ENCODE measurements around the gene DIAPH1.

Gene DIAPH1

DNA sequence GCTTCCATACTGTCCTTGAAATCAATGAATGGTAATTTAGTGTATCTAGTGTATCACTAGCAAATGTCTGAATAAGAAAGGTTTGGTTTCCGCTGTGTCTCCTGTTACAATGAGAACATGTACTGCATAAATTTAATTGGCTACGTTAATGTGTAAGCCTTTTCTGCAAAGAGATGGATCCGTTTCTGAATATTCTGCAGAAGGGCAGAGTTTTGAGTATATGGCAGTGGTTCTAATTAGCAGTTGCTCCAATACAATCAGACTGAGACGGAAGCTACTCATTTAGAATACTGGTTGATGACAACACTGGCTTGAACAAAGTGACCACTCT is 134.5 kb downstream of the DIAPH1 start:
- CTCF ChIA-PET: interaction anchor here (0.7 to 6.7 kb wide), 8 partner anchors 24 to 134 kb away, joined by 3 to 47 read pairs (median 5); partner anchors contain the start of genes DIAPH1, PCDHGA11 and PCDHGB1

DNA sequence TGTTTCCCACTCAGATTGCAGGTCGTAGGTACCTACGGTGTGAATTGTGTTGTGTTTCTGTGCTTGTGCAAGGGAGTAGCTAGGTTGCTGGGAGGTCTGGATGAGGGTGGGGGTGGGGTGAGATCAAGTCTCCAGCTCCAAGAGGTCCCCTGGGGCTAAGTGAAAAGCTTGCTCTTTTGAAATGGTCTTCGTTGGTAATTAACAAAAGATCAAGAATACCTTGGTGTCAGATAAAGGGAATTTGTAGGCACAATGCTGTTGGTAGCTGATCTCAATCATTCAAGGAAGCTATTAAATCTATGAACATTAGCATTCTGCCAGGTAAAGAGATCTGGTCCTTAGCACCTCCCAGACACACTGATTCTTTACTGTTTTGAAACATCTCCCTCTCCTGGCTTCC is 134.9 kb downstream of the DIAPH1 start:
- CTCF ChIA-PET: interaction anchor here (0.7 to 6.7 kb wide), 11 partner anchors 24 to 135 kb away, joined by 3 to 47 read pairs (median 4); partner anchors contain the start of genes DIAPH1, PCDHGA11, PCDHGA12 and PCDHGB1
- H3K4me3 ChIP-seq (ENCODE audit: low read depth, low read length): no peak overlapping the region

More for the DNA sequence above, 134.5 kb downstream of the DIAPH1 start:
- H3K36me3 ChIP-seq (ENCODE audit: control insufficient read depth in 2 of 2, insufficient read depth in 1 of 2, low read length in 2 of 2): no peaks in the 10 kb centered on the region
- H3K4me3 ChIP-seq (ENCODE audit: low read depth, low read length): peak overlapping the region; percentile 40
- POLR2A ChIA-PET: interaction anchor here (1.2 kb wide), 1 partner anchor 9 kb away, joined by 6 read pairs; no protein-coding TSS in a partner anchor
- H3K9me3 ChIP-seq (ENCODE audit: control insufficient read depth, insufficient read depth, low read depth, low read length): no peaks in the 10 kb centered on the region
- H3K27ac ChIP-seq (ENCODE audit: extremely low read depth, low read depth, low read length): no peak overlapping the region
- TF ChIP-seq ZNF624 (tag by site-specific recombination; IDR thresholded peaks at IDR 0.05) (no peak), ZNF768 (tag by site-specific recombination; IDR thresholded peaks at IDR 0.05) (no peak)
- H3K4me1 ChIP-seq (ENCODE audit: control insufficient read depth, insufficient read depth, low read length): peaks cover 9% of the 10 kb centered on the region

DNA sequence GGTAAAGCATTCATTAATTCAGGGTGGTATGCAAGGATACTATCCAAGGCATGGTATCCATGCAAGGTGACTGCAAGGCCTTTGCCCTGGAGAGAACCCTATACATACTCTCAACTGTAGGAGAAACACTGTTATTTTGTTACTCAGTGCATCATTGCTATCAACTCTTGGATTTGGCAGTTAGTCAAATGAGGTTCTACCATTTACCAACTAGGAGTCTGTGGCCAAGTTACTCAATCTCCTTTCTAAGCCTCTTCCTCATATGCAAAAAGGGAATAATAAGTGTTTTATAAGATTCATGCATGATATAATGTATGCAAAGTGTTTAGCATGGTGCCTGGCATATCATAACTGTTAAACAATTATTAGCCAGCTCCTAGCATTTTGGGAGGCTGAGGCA is 139.0 kb downstream of the DIAPH1 start:
- Histone ChIP-seq H3K4me1 (ENCODE audit: control insufficient read depth, insufficient read depth, low read length) (peaks cover 14% of the 10 kb centered on the region), H3K9me3 (ENCODE audit: control insufficient read depth, insufficient read depth, low read depth, low read length) (no peaks in the 10 kb centered on the region), H3K4me3 (ENCODE audit: low read depth, low read length) (no peak overlapping the region), H3K36me3 (ENCODE audit: control insufficient read depth in 2 of 2, insufficient read depth in 1 of 2, low read length in 2 of 2) (no peaks in the 10 kb centered on the region), H3K27ac (ENCODE audit: extremely low read depth, low read depth, low read length) (no peak overlapping the region)
- POLR2A ChIA-PET: no interaction called here
- CTCF ChIA-PET: interaction anchor here (0.6 to 0.8 kb wide), 2 partner anchors 59 to 1652 kb away, joined by 4 read pairs; partner anchors contain the start of gene PCDHGA11
- TF ChIP-seq ZNF335 (tag by site-specific recombination; conservative IDR thresholded peaks at IDR 0.05) (no peak), ZNF776 (tag by site-specific recombination; IDR thresholded peaks at IDR 0.05; ENCODE audit: borderline replicate concordance) (no peak), ZNF423 (tag by site-specific recombination; IDR thresholded peaks at IDR 0.05) (no peak), SCRT1 (tag by site-specific recombination; IDR thresholded peaks at IDR 0.05; ENCODE audit: borderline replicate concordance) (no peak), ZNF341 (tag by site-specific recombination; IDR thresholded peaks at IDR 0.05; ENCODE audit: low read depth) (no peak), ZNF140 (tag by site-specific recombination; IDR thresholded peaks at IDR 0.05) (no peak)
- TF ChIP-seq, protein P1, sequence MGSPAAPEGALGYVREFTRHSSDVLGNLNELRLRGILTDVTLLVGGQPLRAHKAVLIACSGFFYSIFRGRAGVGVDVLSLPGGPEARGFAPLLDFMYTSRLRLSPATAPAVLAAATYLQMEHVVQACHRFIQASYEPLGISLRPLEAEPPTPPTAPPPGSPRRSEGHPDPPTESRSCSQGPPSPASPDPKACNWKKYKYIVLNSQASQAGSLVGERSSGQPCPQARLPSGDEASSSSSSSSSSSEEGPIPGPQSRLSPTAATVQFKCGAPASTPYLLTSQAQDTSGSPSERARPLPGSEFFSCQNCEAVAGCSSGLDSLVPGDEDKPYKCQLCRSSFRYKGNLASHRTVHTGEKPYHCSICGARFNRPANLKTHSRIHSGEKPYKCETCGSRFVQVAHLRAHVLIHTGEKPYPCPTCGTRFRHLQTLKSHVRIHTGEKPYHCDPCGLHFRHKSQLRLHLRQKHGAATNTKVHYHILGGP (tag by site-specific recombination; IDR thresholded peaks at IDR 0.05): no peak
- TF ChIP-seq, protein P2, sequence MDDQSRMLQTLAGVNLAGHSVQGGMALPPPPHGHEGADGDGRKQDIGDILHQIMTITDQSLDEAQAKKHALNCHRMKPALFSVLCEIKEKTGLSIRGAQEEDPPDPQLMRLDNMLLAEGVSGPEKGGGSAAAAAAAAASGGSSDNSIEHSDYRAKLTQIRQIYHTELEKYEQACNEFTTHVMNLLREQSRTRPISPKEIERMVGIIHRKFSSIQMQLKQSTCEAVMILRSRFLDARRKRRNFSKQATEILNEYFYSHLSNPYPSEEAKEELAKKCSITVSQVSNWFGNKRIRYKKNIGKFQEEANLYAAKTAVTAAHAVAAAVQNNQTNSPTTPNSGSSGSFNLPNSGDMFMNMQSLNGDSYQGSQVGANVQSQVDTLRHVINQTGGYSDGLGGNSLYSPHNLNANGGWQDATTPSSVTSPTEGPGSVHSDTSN (CRISPR knock-in tag; IDR thresholded peaks at IDR 0.05): no peak
- TF ChIP-seq, protein P3, sequence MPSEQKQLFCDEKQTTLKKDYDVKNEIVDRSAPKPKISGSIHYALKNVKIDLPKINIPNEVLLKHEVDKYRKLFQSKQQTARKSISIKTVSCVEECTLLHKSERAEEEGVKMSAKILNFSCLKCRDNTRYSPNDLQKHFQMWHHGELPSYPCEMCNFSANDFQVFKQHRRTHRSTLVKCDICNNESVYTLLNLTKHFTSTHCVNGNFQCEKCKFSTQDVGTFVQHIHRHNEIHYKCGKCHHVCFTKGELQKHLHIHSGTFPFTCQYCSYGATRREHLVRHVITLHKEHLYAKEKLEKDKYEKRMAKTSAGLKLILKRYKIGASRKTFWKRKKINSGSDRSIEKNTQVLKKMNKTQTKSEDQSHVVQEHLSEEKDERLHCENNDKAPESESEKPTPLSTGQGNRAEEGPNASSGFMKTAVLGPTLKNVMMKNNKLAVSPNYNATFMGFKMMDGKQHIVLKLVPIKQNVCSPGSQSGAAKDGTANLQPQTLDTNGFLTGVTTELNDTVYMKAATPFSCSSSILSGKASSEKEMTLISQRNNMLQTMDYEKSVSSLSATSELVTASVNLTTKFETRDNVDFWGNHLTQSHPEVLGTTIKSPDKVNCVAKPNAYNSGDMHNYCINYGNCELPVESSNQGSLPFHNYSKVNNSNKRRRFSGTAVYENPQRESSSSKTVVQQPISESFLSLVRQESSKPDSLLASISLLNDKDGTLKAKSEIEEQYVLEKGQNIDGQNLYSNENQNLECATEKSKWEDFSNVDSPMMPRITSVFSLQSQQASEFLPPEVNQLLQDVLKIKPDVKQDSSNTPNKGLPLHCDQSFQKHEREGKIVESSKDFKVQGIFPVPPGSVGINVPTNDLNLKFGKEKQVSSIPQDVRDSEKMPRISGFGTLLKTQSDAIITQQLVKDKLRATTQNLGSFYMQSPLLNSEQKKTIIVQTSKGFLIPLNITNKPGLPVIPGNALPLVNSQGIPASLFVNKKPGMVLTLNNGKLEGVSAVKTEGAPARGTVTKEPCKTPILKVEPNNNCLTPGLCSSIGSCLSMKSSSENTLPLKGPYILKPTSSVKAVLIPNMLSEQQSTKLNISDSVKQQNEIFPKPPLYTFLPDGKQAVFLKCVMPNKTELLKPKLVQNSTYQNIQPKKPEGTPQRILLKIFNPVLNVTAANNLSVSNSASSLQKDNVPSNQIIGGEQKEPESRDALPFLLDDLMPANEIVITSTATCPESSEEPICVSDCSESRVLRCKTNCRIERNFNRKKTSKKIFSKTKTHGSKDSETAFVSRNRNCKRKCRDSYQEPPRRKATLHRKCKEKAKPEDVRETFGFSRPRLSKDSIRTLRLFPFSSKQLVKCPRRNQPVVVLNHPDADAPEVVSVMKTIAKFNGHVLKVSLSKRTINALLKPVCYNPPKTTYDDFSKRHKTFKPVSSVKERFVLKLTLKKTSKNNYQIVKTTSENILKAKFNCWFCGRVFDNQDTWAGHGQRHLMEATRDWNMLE (tag by site-specific recombination; conservative IDR thresholded peaks at IDR 0.05; ENCODE audit: low read depth): no peak
- TF ChIP-seq, protein P4, sequence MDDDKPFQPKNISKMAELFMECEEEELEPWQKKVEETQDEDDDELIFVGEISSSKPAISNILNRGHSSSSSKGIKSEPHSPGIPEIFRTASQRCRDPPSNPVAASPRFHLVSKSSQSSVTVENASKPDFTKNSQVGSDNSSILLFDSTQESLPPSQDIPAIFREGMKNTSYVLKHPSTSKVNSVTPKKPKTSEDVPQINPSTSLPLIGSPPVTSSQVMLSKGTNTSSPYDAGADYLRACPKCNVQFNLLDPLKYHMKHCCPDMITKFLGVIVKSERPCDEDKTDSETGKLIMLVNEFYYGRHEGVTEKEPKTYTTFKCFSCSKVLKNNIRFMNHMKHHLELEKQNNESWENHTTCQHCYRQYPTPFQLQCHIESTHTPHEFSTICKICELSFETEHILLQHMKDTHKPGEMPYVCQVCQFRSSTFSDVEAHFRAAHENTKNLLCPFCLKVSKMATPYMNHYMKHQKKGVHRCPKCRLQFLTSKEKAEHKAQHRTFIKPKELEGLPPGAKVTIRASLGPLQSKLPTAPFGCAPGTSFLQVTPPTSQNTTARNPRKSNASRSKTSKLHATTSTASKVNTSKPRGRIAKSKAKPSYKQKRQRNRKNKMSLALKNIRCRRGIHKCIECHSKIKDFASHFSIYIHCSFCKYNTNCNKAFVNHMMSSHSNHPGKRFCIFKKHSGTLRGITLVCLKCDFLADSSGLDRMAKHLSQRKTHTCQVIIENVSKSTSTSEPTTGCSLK (tag by site-specific recombination; IDR thresholded peaks at IDR 0.05): no peak

More for the DNA sequence above, 134.9 kb downstream of the DIAPH1 start:
- no peaks in the 10 kb centered on the region for H3K36me3 ChIP-seq (ENCODE audit: control insufficient read depth in 2 of 2, insufficient read depth in 1 of 2, low read length in 2 of 2)
- no peaks in the 10 kb centered on the region for H3K9me3 ChIP-seq (ENCODE audit: control insufficient read depth, insufficient read depth, low read depth, low read length)
- TF ChIP-seq SCRT2 (tag by site-specific recombination; IDR thresholded peaks at IDR 0.05) (no peak), ZIC2 (tag by site-specific recombination; IDR thresholded peaks at IDR 0.05) (no peak), ZNF571 (tag by site-specific recombination; IDR thresholded peaks at IDR 0.05) (no peak), ZNF19 (tag by site-specific recombination; IDR thresholded peaks at IDR 0.05; ENCODE audit: low read depth) (no peak), ZNF211 (tag by site-specific recombination; IDR thresholded peaks at IDR 0.05; ENCODE audit: low read depth) (no peak), ZXDB (tag by site-specific recombination; IDR thresholded peaks at IDR 0.05) (no peak), ZNF596 (tag by site-specific recombination; IDR thresholded peaks at IDR 0.05) (no peak), ZNF747 (tag by site-specific recombination; IDR thresholded peaks at IDR 0.05) (no peak), SALL2 (tag by site-specific recombination; IDR thresholded peaks at IDR 0.05; ENCODE audit: borderline replicate concordance) (no peak), TRIM28 (IDR thresholded peaks at IDR 0.05; ENCODE audit: borderline replicate concordance, low read length) (no peak), ZNF175 (tag by site-specific recombination; IDR thresholded peaks at IDR 0.05) (no peak), HOXA7 (CRISPR knock-in tag; IDR thresholded peaks at IDR 0.05; ENCODE audit: borderline replicate concordance) (no peak), ZNF791 (tag by site-specific recombination; IDR thresholded peaks at IDR 0.05) (no peak), ZNF2 (tag by site-specific recombination; IDR thresholded peaks at IDR 0.05) (no peak), ZNF600 (tag by site-specific recombination; IDR thresholded peaks at IDR 0.05) (no peak)
- TF ChIP-seq, protein P5, sequence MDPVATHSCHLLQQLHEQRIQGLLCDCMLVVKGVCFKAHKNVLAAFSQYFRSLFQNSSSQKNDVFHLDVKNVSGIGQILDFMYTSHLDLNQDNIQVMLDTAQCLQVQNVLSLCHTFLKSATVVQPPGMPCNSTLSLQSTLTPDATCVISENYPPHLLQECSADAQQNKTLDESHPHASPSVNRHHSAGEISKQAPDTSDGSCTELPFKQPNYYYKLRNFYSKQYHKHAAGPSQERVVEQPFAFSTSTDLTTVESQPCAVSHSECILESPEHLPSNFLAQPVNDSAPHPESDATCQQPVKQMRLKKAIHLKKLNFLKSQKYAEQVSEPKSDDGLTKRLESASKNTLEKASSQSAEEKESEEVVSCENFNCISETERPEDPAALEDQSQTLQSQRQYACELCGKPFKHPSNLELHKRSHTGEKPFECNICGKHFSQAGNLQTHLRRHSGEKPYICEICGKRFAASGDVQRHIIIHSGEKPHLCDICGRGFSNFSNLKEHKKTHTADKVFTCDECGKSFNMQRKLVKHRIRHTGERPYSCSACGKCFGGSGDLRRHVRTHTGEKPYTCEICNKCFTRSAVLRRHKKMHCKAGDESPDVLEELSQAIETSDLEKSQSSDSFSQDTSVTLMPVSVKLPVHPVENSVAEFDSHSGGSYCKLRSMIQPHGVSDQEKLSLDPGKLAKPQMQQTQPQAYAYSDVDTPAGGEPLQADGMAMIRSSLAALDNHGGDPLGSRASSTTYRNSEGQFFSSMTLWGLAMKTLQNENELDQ (tag by site-specific recombination; IDR thresholded peaks at IDR 0.05; ENCODE audit: low read depth): no peak
- POLR2A ChIA-PET: interaction anchor here (1.2 kb wide), 1 partner anchor 8 kb away, joined by 6 read pairs; no protein-coding TSS in a partner anchor
- peaks cover 9% of the 10 kb centered on the region for H3K4me1 ChIP-seq (ENCODE audit: control insufficient read depth, insufficient read depth, low read length)
- H3K27ac ChIP-seq (ENCODE audit: extremely low read depth, low read depth, low read length): no peak overlapping the region
